OCI-LY1 (cell line): Measurements from ENCODE around the gene ATP8A2.

Experiments used
- H2AFZ ChIP-seq: fragments of 200-600 bp; sonication (generic), shearing (Covaris generic); 2 replicates; pipeline ENCODE4 v1.6.0; 2014; ENCODE audit warnings: antibody characterized with exemption, mild to moderate bottlenecking, low read length
- H3F3A ChIP-seq: fragments of 200-600 bp; sonication (generic), shearing (Covaris generic); 2 replicates; pipeline ENCODE4 v1.6.0; 2014; ENCODE audit warnings: mild to moderate bottlenecking, antibody characterized with exemption, low read length, moderate library complexity; ENCODE audit not compliant: insufficient read depth
- H3K27ac ChIP-seq: fragments of 200-600 bp; sonication (generic); 2 replicates; pipeline ENCODE4 v1.5.1; 2014; ENCODE audit warnings: low read length, mixed run types, mild to moderate bottlenecking, low read depth; ENCODE audit not compliant: poor library complexity, severe bottlenecking
- H3K27me3 ChIP-seq: fragments of 200-600 bp; sonication (generic); 2 replicates; pipeline ENCODE4 v1.6.0; 2014; ENCODE audit warnings: antibody characterized with exemption, mild to moderate bottlenecking, low read length, moderate library complexity; ENCODE audit not compliant: insufficient read depth
- H3K36me3 ChIP-seq: fragments of 200-600 bp; sonication (generic); 2 replicates; pipeline ENCODE4 v1.6.1; 2014; ENCODE audit warnings: mild to moderate bottlenecking, antibody characterized with exemption, low read length, moderate library complexity, mixed read lengths; ENCODE audit not compliant: insufficient read depth
- H3K4me1 ChIP-seq: fragments of 200-600 bp; sonication (generic); 2 replicates; pipeline ENCODE4 v1.5.1; 2014; ENCODE audit warnings: mild to moderate bottlenecking, low read length, moderate library complexity; ENCODE audit not compliant: insufficient read depth, severe bottlenecking
- H3K4me2 ChIP-seq: fragments of 200-600 bp; sonication (generic), shearing (Covaris generic); 2 replicates; pipeline ENCODE4 v1.6.1; 2014; ENCODE audit warnings: low read length
- H3K4me3 ChIP-seq: fragments of 200-600 bp; sonication (generic); 2 replicates; pipeline ENCODE4 v1.5.1; 2014; ENCODE audit warnings: low read length, low read depth, mild to moderate bottlenecking, mixed read lengths; ENCODE audit not compliant: poor library complexity, severe bottlenecking
- H3K79me2 ChIP-seq: fragments of 200-600 bp; shearing (Covaris generic); 2 replicates; pipeline ENCODE4 v1.6.1; 2016; ENCODE audit warnings: mixed run types, low read length, mixed read lengths; ENCODE audit not compliant: insufficient read depth
- H3K9ac ChIP-seq: fragments of 200-600 bp; sonication (generic), shearing (Covaris generic); 2 replicates; pipeline ENCODE4 v1.6.1; 2014; ENCODE audit warnings: mild to moderate bottlenecking, low read length, mixed read lengths
- H3K9me2 ChIP-seq: fragments of 200-600 bp; sonication (generic), shearing (Covaris generic); 2 replicates; pipeline ENCODE4 v1.6.1; 2014; ENCODE audit warnings: low read depth, mild to moderate bottlenecking, low read length, mixed read lengths
- H3K9me3 ChIP-seq: fragments of 200-600 bp; shearing (Covaris generic); 2 replicates; pipeline ENCODE4 v1.6.1; 2014; ENCODE audit warnings: low read length, mixed read lengths
- H4K20me1 ChIP-seq: fragments of 200-600 bp; sonication (generic), shearing (Covaris generic); 2 replicates; pipeline ENCODE4 v1.6.0; 2016; ENCODE audit warnings: mild to moderate bottlenecking, low read length; ENCODE audit not compliant: insufficient read depth
- EZH2 ChIP-seq: fragments of 200-600 bp; sonication (generic), shearing (Covaris generic); IDR thresholded peaks from 2 replicates; pipeline ENCODE4 v1.8.0; 2017; ENCODE audit warnings: borderline replicate concordance, mixed run types, mild to moderate bottlenecking, antibody characterized with exemption, low read length, moderate library complexity, mixed read lengths
- TF ChIP-seq, protein P1 (sequence below): fragments of 200-600 bp; sonication (generic), shearing (Covaris generic); IDR thresholded peaks from 2 replicates; pipeline ENCODE4 v1.5.1; 2017; ENCODE audit warnings: mild to moderate bottlenecking, antibody characterized with exemption, low read length, moderate library complexity, mixed read lengths

The ATP8A2 gene

DNA sequence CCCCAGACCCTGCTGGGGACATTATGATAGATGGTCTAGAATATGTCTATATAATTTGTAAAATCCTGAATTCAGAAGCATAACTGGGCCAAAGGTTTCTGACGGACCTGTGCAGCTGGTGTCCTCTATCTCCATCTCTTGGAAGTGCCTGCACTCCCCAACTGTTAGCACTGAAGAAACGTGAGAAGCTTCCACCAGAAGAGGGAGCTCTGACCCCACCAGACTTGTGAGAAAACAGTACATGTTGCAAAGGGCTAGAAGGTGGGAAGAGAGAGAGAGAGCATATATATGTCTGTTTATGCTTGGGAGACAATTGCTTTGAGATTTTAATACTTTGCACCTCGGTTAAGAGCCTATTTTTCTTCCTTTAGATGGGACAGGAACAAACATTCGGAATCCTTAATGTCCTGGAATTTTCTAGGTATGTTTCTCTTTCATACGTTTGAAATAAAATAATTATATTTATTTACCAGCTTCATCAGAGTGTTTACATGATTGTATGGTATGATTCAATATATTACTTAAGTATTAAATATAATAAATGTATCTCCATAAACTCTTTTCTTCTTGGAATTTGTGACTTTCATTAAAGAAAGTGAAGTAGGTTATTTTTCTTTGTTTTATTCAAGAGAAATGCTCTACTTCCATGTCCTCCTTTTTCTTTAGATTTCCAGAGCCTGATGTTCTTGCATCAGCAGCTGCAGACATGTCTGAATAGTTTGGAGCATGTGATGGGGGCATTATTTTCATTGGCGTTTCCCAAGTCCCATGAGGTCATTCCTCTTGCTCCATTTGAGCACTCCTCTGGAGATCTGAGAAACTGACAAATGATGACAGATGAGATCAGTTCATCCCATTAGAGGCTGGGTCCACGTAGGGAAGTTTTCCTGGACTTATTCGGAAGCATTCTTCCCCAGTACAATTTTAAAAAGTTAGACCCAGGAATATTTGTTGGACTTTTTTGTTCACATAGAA is 202.9 kb downstream of the ATP8A2 start:
- H3K9me2 ChIP-seq: no peaks in the 10 kb centered on the region
- no peaks in the 10 kb centered on the region for H3K9me3 ChIP-seq
- H3K4me2 ChIP-seq: no peak overlapping the region
- TF ChIP-seq EZH2: no peak
- TF ChIP-seq, protein P1, sequence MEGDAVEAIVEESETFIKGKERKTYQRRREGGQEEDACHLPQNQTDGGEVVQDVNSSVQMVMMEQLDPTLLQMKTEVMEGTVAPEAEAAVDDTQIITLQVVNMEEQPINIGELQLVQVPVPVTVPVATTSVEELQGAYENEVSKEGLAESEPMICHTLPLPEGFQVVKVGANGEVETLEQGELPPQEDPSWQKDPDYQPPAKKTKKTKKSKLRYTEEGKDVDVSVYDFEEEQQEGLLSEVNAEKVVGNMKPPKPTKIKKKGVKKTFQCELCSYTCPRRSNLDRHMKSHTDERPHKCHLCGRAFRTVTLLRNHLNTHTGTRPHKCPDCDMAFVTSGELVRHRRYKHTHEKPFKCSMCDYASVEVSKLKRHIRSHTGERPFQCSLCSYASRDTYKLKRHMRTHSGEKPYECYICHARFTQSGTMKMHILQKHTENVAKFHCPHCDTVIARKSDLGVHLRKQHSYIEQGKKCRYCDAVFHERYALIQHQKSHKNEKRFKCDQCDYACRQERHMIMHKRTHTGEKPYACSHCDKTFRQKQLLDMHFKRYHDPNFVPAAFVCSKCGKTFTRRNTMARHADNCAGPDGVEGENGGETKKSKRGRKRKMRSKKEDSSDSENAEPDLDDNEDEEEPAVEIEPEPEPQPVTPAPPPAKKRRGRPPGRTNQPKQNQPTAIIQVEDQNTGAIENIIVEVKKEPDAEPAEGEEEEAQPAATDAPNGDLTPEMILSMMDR: peak; percentile 85
- H2AFZ ChIP-seq: no peak overlapping the region
- no peak overlapping the region for H3K9ac ChIP-seq
- no peaks in the 10 kb centered on the region for H4K20me1 ChIP-seq
- no peaks in the 10 kb centered on the region for H3K36me3 ChIP-seq
- H3K27me3 ChIP-seq: no peaks in the 10 kb centered on the region; the same call in 1 of the 2 replicates
- H3K4me3 ChIP-seq: no peak overlapping the region
- H3K4me1 ChIP-seq: no peaks in the 10 kb centered on the region
- H3F3A ChIP-seq: no peaks in the 10 kb centered on the region
- no peak overlapping the region for H3K27ac ChIP-seq
- no peaks in the 10 kb centered on the region for H3K79me2 ChIP-seq

DNA sequence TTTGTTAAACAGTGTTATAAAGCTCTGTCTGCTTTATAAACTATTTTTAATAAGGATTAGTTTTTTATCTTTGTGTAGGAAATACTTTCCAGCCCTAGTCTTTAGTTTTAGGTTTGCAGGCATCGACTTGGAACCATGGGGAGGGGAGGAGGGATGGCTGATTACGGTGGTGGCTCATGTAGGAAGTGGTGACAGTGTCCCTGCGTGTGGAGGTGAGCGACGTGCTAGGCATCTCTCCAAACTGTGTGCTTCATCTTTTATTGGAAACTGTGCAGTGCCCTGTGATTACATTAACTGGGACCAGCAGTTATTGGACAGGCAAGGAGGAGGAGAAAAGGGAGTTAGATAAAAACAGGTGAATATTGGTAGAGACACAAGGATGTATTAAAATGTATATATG is 203.8 kb downstream of the ATP8A2 start:
- no peak overlapping the region for H3K4me3 ChIP-seq
- no peak overlapping the region for H2AFZ ChIP-seq
- H3K27ac ChIP-seq: no peak overlapping the region
- no peak overlapping the region for H3K4me2 ChIP-seq
- no peaks in the 10 kb centered on the region for H3K9me2 ChIP-seq
- H4K20me1 ChIP-seq: no peaks in the 10 kb centered on the region
- H3K79me2 ChIP-seq: no peaks in the 10 kb centered on the region
- H3K4me1 ChIP-seq: no peaks in the 10 kb centered on the region
- H3K36me3 ChIP-seq: no peaks in the 10 kb centered on the region
- no peaks in the 10 kb centered on the region for H3K9me3 ChIP-seq
- no peak overlapping the region for H3K9ac ChIP-seq
- no peaks in the 10 kb centered on the region; the same call in 1 of the 2 replicates for H3K27me3 ChIP-seq
- no peaks in the 10 kb centered on the region for H3F3A ChIP-seq
- no peak for TF ChIP-seq EZH2
- TF ChIP-seq, protein P1: no peak

DNA sequence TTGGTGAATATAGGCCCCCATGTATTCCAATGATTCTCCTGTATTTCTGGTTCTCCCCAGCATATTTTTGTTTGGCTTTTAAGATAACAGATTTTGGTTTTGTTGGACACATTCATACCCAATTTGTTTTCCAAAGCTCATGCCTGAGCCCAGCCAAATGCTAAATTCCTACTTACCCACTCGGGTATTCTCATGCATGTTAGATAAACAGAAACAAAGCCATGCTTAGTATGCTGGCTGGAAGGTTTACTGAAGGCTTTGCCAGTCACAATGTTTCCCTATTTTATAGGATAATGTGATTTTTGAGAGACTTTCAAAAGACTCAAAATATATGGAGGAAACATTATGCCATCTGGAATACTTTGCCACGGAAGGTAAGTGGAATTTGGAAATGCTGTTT is 206.8 kb downstream of the ATP8A2 start:
- Histone ChIP-seq H3K36me3 (no peaks in the 10 kb centered on the region), H3F3A (no peaks in the 10 kb centered on the region), H3K9me3 (no peaks in the 10 kb centered on the region), H3K9ac (no peak overlapping the region), H3K9me2 (no peaks in the 10 kb centered on the region), H3K4me1 (no peaks in the 10 kb centered on the region), H2AFZ (no peak overlapping the region), H3K4me2 (no peak overlapping the region), H4K20me1 (no peaks in the 10 kb centered on the region), H3K4me3 (no peak overlapping the region), H3K27ac (no peak overlapping the region), H3K79me2 (no peaks in the 10 kb centered on the region), H3K27me3 (no peaks in the 10 kb centered on the region; the same call in 1 of the 2 replicates)
- TF ChIP-seq, protein P1: no peak
- TF ChIP-seq EZH2: no peak
